ENCODE measurements around the gene SMIM12.

DNA sequence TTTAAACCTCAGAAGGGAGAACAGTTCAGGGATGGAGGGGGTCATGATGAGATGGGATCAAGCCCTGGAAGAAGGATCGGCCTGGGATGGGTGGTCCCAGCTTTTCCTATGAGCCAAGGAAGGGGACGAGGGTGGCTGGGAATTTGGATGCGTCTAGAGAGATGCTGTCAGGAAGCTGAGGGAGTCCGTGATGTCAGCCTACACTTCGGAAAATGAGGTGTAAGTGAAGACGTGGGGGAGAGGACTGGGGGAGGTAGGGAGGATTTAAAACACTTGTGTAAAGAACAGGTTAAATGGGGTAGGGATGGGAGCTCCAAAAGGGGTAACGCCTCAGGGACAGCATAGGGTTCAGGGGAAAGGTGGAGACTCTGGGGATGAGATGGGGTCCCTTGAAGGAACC is 42.4 kb upstream of the SMIM12 start:
- TF ChIP-seq POLR2AphosphoS5 (IDR thresholded peaks at IDR 0.05; ENCODE audit: low read depth, low read length) (no peak), POLR2A (IDR thresholded peaks at IDR 0.05; ENCODE audit: low read depth, low read length) (no peak), TAF1 (IDR thresholded peaks at IDR 0.05; ENCODE audit: low read depth, low read length) (no peak)

All from GM12891 (cell line).